ENCODE results near the gene SNRPB.

DNA sequence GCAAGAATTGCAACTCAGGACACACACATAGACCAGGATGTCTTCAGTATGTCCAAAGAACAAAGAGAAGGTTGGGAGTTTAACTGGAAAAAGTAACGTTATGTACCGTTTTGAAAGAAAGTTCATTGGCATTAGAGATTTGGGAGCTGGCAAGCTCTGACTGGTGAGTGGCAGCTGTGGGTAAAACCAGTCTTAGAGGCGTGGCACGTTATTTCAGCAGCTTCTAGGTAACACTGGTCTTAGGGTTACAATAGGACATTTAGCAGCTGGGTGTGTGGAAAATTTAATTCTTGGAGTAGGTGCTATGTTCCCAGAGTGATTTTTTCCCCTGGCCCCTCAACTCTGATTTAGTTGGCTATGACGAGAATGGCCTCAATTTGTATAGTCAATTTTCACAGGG, 19.2 kb downstream of the SNRPB start:
- no peak for TF ChIP-seq POLR2A (IDR thresholded peaks at IDR 0.05)
- TF ChIP-seq CTCF (IDR thresholded peaks at IDR 0.05), result no peak

All from body of pancreas (tissue), 4 donors.